ENCODE data around the gene CORO7. TPM values are rescaled to one million over a fixed set of nuclear protein-coding genes. Genes with fewer than 3 reads are reported as not detected.
A peak's percentile ranks its signal among the peaks of the same experiment; 100 is the strongest.

Gene CORO7
- total and polyA plus RNA-seq, 2 donors (not counting 1 experiment from before 2014, with no cell fraction given): 117 to 230 TPM

- TF ChIP-seq CTCF (IDR thresholded peaks at IDR 0.05): no peak
- no peak for TF ChIP-seq EZH2 (IDR thresholded peaks at IDR 0.05; ENCODE audit: borderline replicate concordance, insufficient read depth, low read depth, low read length, poor library complexity, severe bottlenecking)
- Histone ChIP-seq H3K4me1 (ENCODE audit: control insufficient read depth in 2 of 2, insufficient read depth in 2 of 2, low read length in 2 of 2) (peaks cover 9 to 17% of the 10 kb centered on the region in 2 donors), H3K36me3 (replicated peaks in 1 of 2; ENCODE audit: control extremely low read depth in 1 of 2, control insufficient read depth in 1 of 2, extremely low read depth in 1 of 2, insufficient read depth in 2 of 2, low read length in 1 of 2) (peaks cover 1 to 7% of the 10 kb centered on the region in 2 experiments), H3K27me3 (replicated peaks in 1 of 4; ENCODE audit: control extremely low read depth in 1 of 4, control insufficient read depth in 3 of 4, insufficient read depth in 4 of 4, low read length in 3 of 4) (no peaks in the 10 kb centered on the region), H4K20me1 (ENCODE audit: control insufficient read depth, insufficient read depth, low read length, poor library complexity, severe bottlenecking) (peaks cover 30% of the 10 kb centered on the region), H3K4me3 (ENCODE audit: control extremely low read depth in 1 of 5, extremely low read depth in 1 of 5, insufficient read depth in 1 of 5, low read depth in 2 of 5, low read length in 4 of 5) (peak overlapping the region; percentile 56 to 84 (median 81)), H3K27ac (ENCODE audit: low read length in 2 of 2) (peak overlapping the region in 1 of 2 donors; percentile 78), H3K9ac (ENCODE audit: low read length) (peak overlapping the region; percentile 87), H3K9me3 (ENCODE audit: control extremely low read depth in 1 of 3, control insufficient read depth in 2 of 3, insufficient read depth in 1 of 3, low read length in 2 of 3) (no peaks in the 10 kb centered on the region), H3K4me2 (replicated peaks; ENCODE audit: low read depth, low read length, poor library complexity, severe bottlenecking) (peak overlapping the region; percentile 92), H2AFZ (ENCODE audit: insufficient read depth, low read depth, low read length, poor library complexity, severe bottlenecking) (peak overlapping the region; percentile 82), H3K79me2 (ENCODE audit: control insufficient read depth, insufficient read depth, low read length) (peaks cover 35% of the 10 kb centered on the region)
- WGBS (ENCODE audit: insufficient coverage): 34% methylated on average over 22 of the region's 24 CpGs
- H3K27ac Mint-ChIP-seq: peak overlapping the region; percentile 95
- ChIA-PET CTCF (interaction anchor here (0.7 to 3.1 kb wide), 7 partner anchors 9 to 606 kb away, joined by 3 to 26 read pairs (median 4); no protein-coding TSS in a partner anchor), POLR2A (no interaction called here)
- ATAC-seq (ENCODE audit: low read depth) (no peak), DNase-seq (no peak)
- no peaks in the 10 kb centered on the region for H3K27me3 Mint-ChIP-seq
- H3K4me3 Mint-ChIP-seq: peak overlapping the region; percentile 96
- H3K4me1 Mint-ChIP-seq: peaks cover 22% of the 10 kb centered on the region
- intact Hi-C loops (cut with micrococcal nuclease): loop anchor here (2.0 kb wide), 3 partner anchors 14 to 274 kb away; partner anchors contain the start of genes DNAJA3 and MGRN1
- H3K9me3 Mint-ChIP-seq (ENCODE audit: insufficient read depth): no peaks in the 10 kb centered on the region
Measured at GRCh38 chr16:4350365-4350786, 66.0 kb downstream of the CORO7 start.

GRCh38 chr16:4349332-4349731 is 67.1 kb downstream of the CORO7 start:
- H3K79me2 ChIP-seq (ENCODE audit: control insufficient read depth, insufficient read depth, low read length): peaks cover 40% of the 10 kb centered on the region
- no peak overlapping the region for H3K27ac Mint-ChIP-seq

More at GRCh38 chr16:4349332-4349731, 67.1 kb downstream of the CORO7 start:
- no peak for TF ChIP-seq EZH2 (IDR thresholded peaks at IDR 0.05; ENCODE audit: borderline replicate concordance, insufficient read depth, low read depth, low read length, poor library complexity, severe bottlenecking)
- no peak for TF ChIP-seq CTCF (IDR thresholded peaks at IDR 0.05)
- no peak for ATAC-seq (ENCODE audit: low read depth)
- 100% methylated on average over 2 of the region's 5 CpGs for WGBS (ENCODE audit: insufficient coverage)
- Mint-ChIP-seq H3K4me1 (peaks cover 24% of the 10 kb centered on the region), H3K4me3 (no peak overlapping the region), H3K27me3 (no peaks in the 10 kb centered on the region), H3K9me3 (ENCODE audit: insufficient read depth) (no peaks in the 10 kb centered on the region)
- Histone ChIP-seq H3K36me3 (replicated peaks in 1 of 2; ENCODE audit: control extremely low read depth in 1 of 2, control insufficient read depth in 1 of 2, extremely low read depth in 1 of 2, insufficient read depth in 2 of 2, low read length in 1 of 2) (peaks cover 1% of the 10 kb centered on the region in 2 experiments), H3K4me1 (ENCODE audit: control insufficient read depth in 2 of 2, insufficient read depth in 2 of 2, low read length in 2 of 2) (peaks cover 9 to 17% of the 10 kb centered on the region in 2 donors), H3K27me3 (replicated peaks in 1 of 4; ENCODE audit: control extremely low read depth in 1 of 4, control insufficient read depth in 3 of 4, insufficient read depth in 4 of 4, low read length in 3 of 4) (no peaks in the 10 kb centered on the region), H2AFZ (ENCODE audit: insufficient read depth, low read depth, low read length, poor library complexity, severe bottlenecking) (no peak overlapping the region), H3K27ac (ENCODE audit: low read length in 2 of 2) (no peak overlapping the region), H4K20me1 (ENCODE audit: control insufficient read depth, insufficient read depth, low read length, poor library complexity, severe bottlenecking) (peaks cover 37% of the 10 kb centered on the region), H3K4me3 (ENCODE audit: control extremely low read depth in 1 of 5, extremely low read depth in 1 of 5, insufficient read depth in 1 of 5, low read depth in 2 of 5, low read length in 4 of 5) (no peak overlapping the region), H3K9ac (ENCODE audit: low read length) (no peak overlapping the region), H3K4me2 (replicated peaks; ENCODE audit: low read depth, low read length, poor library complexity, severe bottlenecking) (peak overlapping the region; percentile 35), H3K9me3 (ENCODE audit: control extremely low read depth in 1 of 3, control insufficient read depth in 2 of 3, insufficient read depth in 1 of 3, low read length in 2 of 3) (no peaks in the 10 kb centered on the region)
- intact Hi-C loops (cut with micrococcal nuclease): no loop called here
- ChIA-PET CTCF (interaction anchor here (1.2 to 1.4 kb wide), 2 partner anchors 10 to 607 kb away, joined by 3 read pairs; no protein-coding TSS in a partner anchor), POLR2A (interaction anchor here (0.6 to 0.7 kb wide), 2 partner anchors 128 to 267 kb away, joined by 3 to 5 read pairs; no protein-coding TSS in a partner anchor)
- no peak for DNase-seq
